GM19463 (cell line): Measurements from ENCODE around the gene INS.
"Not testable (repeated sequence)": the region's sequence is repeated elsewhere in the genome, so short reads cannot be mapped to it uniquely, and the experiment has no call there.

Experiments used
- ATAC-seq: cut with Tn5 transposase; IDR thresholded peaks from one replicate; pipeline ENCODE4 v1.9.1; 2021; ENCODE audit warnings: mild to moderate bottlenecking, moderate library complexity; ENCODE audit not compliant: unreplicated experiment

The INS gene

GRCh38 chr11:2135648-2136201 lies 25.3 kb downstream of the INS start:
- no peak for ATAC-seq

- ATAC-seq = no peak
These were observed 25.9 kb downstream of the INS start for GRCh38 chr11:2135018-2135569.

- ATAC-seq = no peak
These were observed 26.7 kb downstream of the INS start for GRCh38 chr11:2134022-2135010.

- ATAC-seq = no peak
These were observed 27.6 kb downstream of the INS start for GRCh38 chr11:2133241-2134021.

DNA sequence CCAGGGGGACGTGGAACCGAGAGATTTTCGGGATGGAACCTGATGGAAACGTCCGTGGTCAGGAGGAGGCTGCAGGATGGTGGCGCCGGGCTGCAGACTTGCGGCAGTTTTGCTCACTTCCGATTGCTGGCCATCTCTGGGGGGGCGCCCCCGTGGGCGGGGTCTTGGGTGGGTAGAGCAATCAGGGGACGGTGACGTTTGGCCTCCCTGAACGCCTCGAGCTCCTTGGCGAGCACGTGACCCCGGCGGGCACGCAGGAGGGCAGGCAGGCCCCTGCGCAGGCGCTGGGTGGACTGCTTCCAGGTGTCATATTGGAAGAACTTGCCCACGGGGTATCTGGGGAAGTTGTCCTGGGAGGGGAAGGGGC lies 28.2 kb downstream of the INS start:
- ATAC-seq = no peak

GRCh38 chr11:2132246-2132645 lies 28.8 kb downstream of the INS start:
- no peak for ATAC-seq

DNA sequence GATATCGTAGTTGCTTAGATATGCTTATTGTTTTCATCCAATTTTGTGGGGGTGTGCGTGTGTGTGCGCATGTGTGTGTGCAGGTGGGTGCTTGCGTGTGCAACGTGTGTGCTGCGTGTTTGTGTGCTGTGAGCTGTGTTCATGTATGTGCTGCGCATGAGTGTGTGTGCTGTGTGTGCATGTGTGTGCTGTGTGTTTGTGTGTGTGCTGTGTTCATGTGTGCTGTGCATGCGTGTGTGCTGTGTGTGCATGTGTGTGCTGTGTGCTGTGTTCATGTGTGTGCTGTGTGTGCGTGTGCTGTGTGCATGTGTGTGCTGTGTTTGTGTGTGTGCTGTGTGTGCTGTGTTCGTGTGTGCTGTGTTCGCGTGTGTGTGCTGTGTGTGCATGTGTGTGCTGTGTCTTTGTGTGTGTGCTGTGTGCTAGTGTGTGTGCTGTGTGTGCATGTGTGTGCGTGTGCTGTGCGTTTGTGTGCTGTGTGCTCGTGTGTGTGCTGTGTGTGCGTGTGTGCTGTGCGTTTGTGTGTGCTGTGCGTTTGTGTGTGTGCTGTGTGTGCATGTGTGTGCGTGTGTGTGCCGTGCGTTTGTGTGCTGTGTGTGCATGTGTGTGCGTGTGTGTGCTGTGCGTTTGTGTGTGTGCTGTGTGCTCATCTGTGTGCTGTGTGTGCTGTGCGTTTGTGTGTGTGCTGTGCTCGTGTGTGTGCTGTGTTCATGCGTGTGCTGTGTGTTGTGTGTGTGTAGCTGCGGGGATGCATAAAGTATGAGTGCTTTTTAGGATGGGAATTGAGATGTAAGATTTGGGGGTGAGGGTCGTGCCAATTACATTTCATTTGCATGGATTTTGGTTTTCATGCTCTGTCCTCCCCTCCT lies 29.4 kb downstream of the INS start:
- ATAC-seq = no peak

- ATAC-seq = no peak
These were observed 30.1 kb downstream of the INS start for GRCh38 chr11:2130881-2131352.

DNA sequence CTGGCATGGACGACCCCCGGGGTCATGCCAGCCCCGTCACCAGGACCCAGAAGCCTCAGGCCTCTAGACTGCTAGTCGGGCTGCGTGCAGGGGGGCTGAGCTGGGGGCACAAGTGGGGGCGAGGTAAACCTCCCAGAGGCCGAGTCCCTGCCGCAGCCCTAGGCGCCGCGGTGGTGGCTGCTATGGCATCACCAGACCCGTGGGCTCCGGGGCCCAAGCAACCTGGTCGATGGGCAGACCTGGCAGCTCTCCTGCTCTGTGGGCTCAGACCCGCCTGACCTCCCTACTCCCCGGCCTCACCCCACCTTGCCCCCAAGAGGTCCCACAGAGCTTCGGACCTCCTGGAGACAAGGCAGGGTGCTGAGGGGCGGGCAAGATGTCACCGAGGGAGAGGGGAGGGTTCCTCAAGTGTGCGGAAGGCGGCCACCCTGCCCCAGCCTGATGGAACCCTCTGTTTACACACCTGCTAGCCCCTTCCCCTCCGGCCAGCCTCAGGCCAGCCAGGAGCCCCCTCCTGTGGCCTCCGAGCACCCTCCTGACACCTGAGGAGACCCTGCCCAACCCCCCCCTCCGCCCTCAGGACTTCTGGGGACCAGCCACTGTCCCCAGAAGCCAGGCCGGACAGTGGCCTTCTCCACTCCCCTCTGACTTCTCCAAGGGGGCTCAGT lies 31.2 kb downstream of the INS start:
- ATAC-seq = no peak

DNA sequence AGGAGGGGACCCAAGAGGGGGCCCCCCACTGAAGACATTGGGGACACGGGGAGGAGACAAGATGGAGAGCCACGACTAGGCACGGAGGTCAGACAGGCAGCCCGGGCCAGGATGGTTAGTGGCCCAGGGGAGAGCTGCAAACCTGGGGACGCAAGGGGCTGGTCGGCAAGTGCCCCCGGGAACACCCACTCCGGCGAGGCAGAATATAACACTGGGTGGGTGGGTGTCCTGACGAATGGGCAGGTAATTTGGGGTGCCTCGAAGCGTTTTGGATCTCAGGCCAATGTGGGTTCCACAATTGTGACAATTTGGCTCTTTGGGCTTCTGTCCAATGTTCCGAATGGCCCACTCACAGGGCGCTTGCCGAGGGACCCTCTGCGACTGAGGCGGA lies 31.7 kb downstream of the INS start:
- no peak for ATAC-seq

- no peak for ATAC-seq
These were observed 32.3 kb downstream of the INS start for GRCh38 chr11:2128511-2129307.

GRCh38 chr11:2128130-2128510 lies 32.9 kb downstream of the INS start:
- no peak for ATAC-seq

DNA sequence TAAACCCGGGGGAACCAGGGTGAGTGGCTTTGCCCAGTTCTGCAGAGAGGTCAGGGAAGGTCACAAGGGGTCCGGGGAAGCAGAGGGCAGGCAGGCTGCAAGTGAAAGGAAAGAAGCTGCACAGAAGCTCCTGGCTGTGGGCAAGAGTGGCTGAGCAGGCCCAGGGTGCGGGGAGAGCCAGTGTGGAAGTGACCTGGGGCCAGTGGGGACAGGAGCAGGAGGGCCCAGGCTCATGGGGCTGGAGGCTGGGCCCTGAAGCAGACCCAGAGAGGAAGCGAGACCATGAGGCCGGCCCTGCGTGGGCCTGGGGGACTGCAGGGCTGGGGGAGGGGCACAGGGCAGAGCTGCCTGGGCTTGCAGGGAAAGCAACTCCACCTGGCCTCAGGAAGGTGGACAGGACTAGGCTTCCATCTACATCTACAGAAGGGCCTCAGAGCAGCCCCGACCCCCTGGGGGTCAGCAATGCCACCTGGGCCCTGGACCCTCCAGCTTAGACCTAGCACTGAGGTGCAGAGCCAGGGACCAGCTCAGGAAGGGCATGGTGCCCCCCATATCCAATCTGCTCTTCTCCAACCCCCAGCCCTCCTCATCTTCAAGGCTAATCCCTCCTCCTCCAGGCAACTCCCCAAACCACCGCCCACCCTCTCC lies 33.4 kb downstream of the INS start:
- no peak for ATAC-seq

- ATAC-seq = no peak
These were observed 34.4 kb downstream of the INS start for GRCh38 chr11:2126520-2127085.

GRCh38 chr11:2124736-2125484 lies 36.1 kb downstream of the INS start:
- not testable (repeated sequence) for ATAC-seq

DNA sequence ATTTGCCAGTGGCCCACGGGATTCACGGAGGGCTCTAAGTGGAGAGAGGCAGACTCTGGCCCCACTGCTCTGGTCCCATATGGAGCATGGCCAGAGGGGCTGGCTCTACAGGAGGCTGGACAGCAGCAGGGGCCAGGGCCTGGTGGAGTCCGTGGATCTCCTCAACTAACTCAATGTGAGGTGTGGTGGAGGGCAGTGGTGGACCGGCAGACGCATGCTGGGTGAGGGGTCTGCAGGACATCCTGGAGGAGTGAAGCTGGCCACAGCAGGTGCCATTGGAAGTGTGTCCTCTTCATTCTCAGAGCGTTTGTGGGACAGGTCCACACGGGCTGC lies 37.4 kb downstream of the INS start:
- no peak for ATAC-seq

GRCh38 chr11:2122907-2123627 lies 37.9 kb downstream of the INS start:
- no peak for ATAC-seq
